K562 (cell line): ENCODE measurements around the gene NDST3. TPM values are rescaled to one million over a fixed set of nuclear protein-coding genes. Genes with fewer than 3 reads are reported as not detected.
A peak's percentile ranks its signal among the peaks of the same experiment; 100 is the strongest.

Experiments
- BHLHE40 ChIP-seq: IDR thresholded peaks from 2 replicates; pipeline ENCODE4 v1.6.1; 2011; ENCODE audit warnings: low read length, improper control_type of control experiment
- DMBX1 ChIP-seq: fragments of 250-450 bp; sonication (Bioruptor Pico); IDR thresholded peaks from 2 replicates; pipeline ENCODE4 v1.8.0; 2022; ENCODE audit warnings: inconsistent platforms, mild to moderate bottlenecking, moderate library complexity, borderline replicate concordance
- E4F1 ChIP-seq: fragments of 250-450 bp; sonication (Bioruptor Pico); IDR thresholded peaks from 2 replicates; pipeline ENCODE4 v1.5.0; 2021; ENCODE audit warnings: mild to moderate bottlenecking, borderline replicate concordance
- EHMT2 ChIP-seq: fragments of 450-650 bp; IDR thresholded peaks from 2 replicates; pipeline ENCODE4 v1.6.1; 2018; ENCODE audit warnings: antibody characterized with exemption
- EZH2 ChIP-seq: IDR thresholded peaks from 2 replicates; pipeline ENCODE4 v1.6.1; 2012; ENCODE audit warnings: low read depth, mild to moderate bottlenecking, inconsistent platforms, low read length, borderline replicate concordance
- GABPB1 ChIP-seq: sonication (generic); formaldehyde crosslinking; IDR thresholded peaks from 2 replicates; pipeline ENCODE4 v1.8.0; 2022; ENCODE audit warnings: mild to moderate bottlenecking, missing genetic modification reagents
- GTF2E2 ChIP-seq: fragments of 200-800 bp; sonication (Bioruptor generic); IDR thresholded peaks from 2 replicates; pipeline ENCODE4 v1.6.1; 2016; ENCODE audit warnings: missing genetic modification characterization, missing compliant biosample characterization
- HBP1 ChIP-seq: fragments of 450-650 bp; formaldehyde crosslinking; IDR thresholded peaks from 2 replicates; pipeline ENCODE4 v1.4.0; 2022; ENCODE audit warnings: missing genetic modification characterization
- HDAC3 ChIP-seq: fragments of 450-650 bp; IDR thresholded peaks from 2 replicates; pipeline ENCODE4 v1.6.1; 2018; ENCODE audit warnings: borderline replicate concordance, mild to moderate bottlenecking, moderate library complexity; ENCODE audit not compliant: partially characterized antibody
- JUN ChIP-seq, 2 experiments: sonication (generic) in 1 of 2; formaldehyde crosslinking in 1 of 2; IDR thresholded peaks; 2 replicates each; pipeline versions ENCODE4 v1.6.1 to v1.8.0; 2012 to 2022; ENCODE audit warnings: borderline replicate concordance in 2 of 2, mild to moderate bottlenecking in 2 of 2, improper control_type of control experiment in 1 of 2, low read depth in 1 of 2, low read length in 1 of 2, missing genetic modification reagents in 1 of 2
- NCOR1 ChIP-seq: fragments of 450-650 bp; IDR thresholded peaks from 2 replicates; pipeline ENCODE4 v1.6.1; 2016; ENCODE audit warnings: mild to moderate bottlenecking, moderate library complexity
- NR3C1 ChIP-seq: sonication (generic); formaldehyde crosslinking; IDR thresholded peaks from 2 replicates; pipeline ENCODE4 v1.8.1; 2022; ENCODE audit warnings: missing genetic modification reagents
- TEAD4 ChIP-seq, 2 experiments: sonication (generic) in 1 of 2; formaldehyde crosslinking in 1 of 2; IDR thresholded peaks; 2 replicates each; pipeline versions ENCODE4 v1.6.1 to v1.8.0; 2012 to 2022; ENCODE audit warnings: borderline replicate concordance in 1 of 2, inconsistent platforms in 1 of 2, low read length in 1 of 2, mild to moderate bottlenecking in 1 of 2, missing genetic modification reagents in 1 of 2
- YY1 ChIP-seq, 3 experiments: IDR thresholded peaks; 2 replicates each; pipeline ENCODE4 v1.6.1; 2011; ENCODE audit warnings: low read length in 2 of 3, mild to moderate bottlenecking in 2 of 3, moderate library complexity in 2 of 3, borderline replicate concordance in 1 of 3, control low read depth in 1 of 3, low read depth in 1 of 3; ENCODE audit not compliant: insufficient read depth in 3 of 3, insufficient replicate concordance in 2 of 3, control insufficient read depth in 1 of 3, insufficient read length in 1 of 3; ENCODE audit errors: extremely low read depth in 1 of 3
- ZBED1 ChIP-seq: IDR thresholded peaks from 2 replicates; pipeline ENCODE4 v1.6.1; 2014
- ZFPM2 ChIP-seq: fragments of 250-450 bp; sonication (Bioruptor Pico); IDR thresholded peaks from 2 replicates; pipeline ENCODE4 v1.5.1; 2022; ENCODE audit warnings: mild to moderate bottlenecking
- polyA plus RNA-seq, 8 experiments: library from polyadenylated mRNA; depleted of rRNA in 4 of 8; stranded (reverse) in 5 of 8; unstranded in 3 of 8; fragments of >200 nt; fragmentation: Nextera tagmentation in 2 of 8; fragmentation: Illumina TruSeq in 1 of 8; extraction: Ambion mirVana in 2 of 8; extraction: Trizol in 1 of 8; gene quantifications; 2 replicates each; pipeline versions ENCODE4 v1.2.1 to v1.2.3, GENCODE V29; 2011 to 2014; ENCODE audit warnings: inconsistent platforms in 1 of 8, missing spikeins in 1 of 8
- total RNA-seq, 7 experiments: library from RNA; depleted of rRNA in 6 of 7; stranded (reverse); fragments of >200 nt in 6 of 7; fragmentation: Illumina TruSeq in 2 of 7; extraction: Trizol in 2 of 7; gene quantifications; 2 replicates each; pipeline versions ENCODE4 v1.2.1 to v1.2.3, GENCODE V29; 2011 to 2021; ENCODE audit warnings: low replicate concordance in 1 of 7
- TF ChIP-seq, protein P1 (sequence below): fragments of 450-650 bp; formaldehyde crosslinking; IDR thresholded peaks from 2 replicates; pipeline ENCODE4 v1.4.0; 2022; ENCODE audit warnings: missing genetic modification characterization

NDST3 gene
- total and polyA plus RNA-seq, 9 of the 15 experiments (the other 6 are each of a cell fraction or from before 2014, with no cell fraction given), result not detected

- TF ChIP-seq JUN (IDR thresholded peaks at IDR 0.05; ENCODE audit: borderline replicate concordance, low read depth, low read length), result no peak
- no peak for TF ChIP-seq JUN (CRISPR knock-in tag; IDR thresholded peaks at IDR 0.05; ENCODE audit: borderline replicate concordance)
- TF ChIP-seq HBP1 (CRISPR knock-in tag), result 0 out of 2 replicates have a peak, but pooled peaks have one; percentile 19
- no peak for TF ChIP-seq ZFPM2 (CRISPR knock-in tag)
- no peak for TF ChIP-seq EZH2
- TF ChIP-seq TEAD4 (IDR thresholded peaks at IDR 0.05; ENCODE audit: low read length), result 0 out of 2 replicates have a peak, but pooled peaks have one; percentile 6
- no peak for TF ChIP-seq TEAD4 (CRISPR knock-in tag; IDR thresholded peaks at IDR 0.05; ENCODE audit: borderline replicate concordance)
- TF ChIP-seq, protein P1, sequence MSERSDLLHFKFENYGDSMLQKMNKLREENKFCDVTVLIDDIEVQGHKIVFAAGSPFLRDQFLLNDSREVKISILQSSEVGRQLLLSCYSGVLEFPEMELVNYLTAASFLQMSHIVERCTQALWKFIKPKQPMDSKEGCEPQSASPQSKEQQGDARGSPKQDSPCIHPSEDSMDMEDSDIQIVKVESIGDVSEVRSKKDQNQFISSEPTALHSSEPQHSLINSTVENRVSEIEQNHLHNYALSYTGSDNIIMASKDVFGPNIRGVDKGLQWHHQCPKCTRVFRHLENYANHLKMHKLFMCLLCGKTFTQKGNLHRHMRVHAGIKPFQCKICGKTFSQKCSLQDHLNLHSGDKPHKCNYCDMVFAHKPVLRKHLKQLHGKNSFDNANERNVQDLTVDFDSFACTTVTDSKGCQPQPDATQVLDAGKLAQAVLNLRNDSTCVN (CRISPR knock-in tag), result 0 out of 2 replicates have a peak, but pooled peaks have one; percentile 8
- no peak for TF ChIP-seq ZBED1
- TF ChIP-seq DMBX1 (CRISPR knock-in tag), result no peak
- TF ChIP-seq GTF2E2, result no peak
- 0 out of 2 replicates have a peak, but pooled peaks have one; percentile 16 for TF ChIP-seq GABPB1
- TF ChIP-seq E4F1 (CRISPR knock-in tag), result no peak
- TF ChIP-seq YY1 (IDR thresholded peaks at IDR 0.05; ENCODE audit: borderline replicate concordance in 1 of 3, control insufficient read depth in 1 of 3, extremely low read depth in 1 of 3, insufficient read depth in 3 of 3, insufficient read length in 1 of 3, insufficient replicate concordance in 2 of 3, low read depth in 1 of 3, low read length in 2 of 3), result no peak
- TF ChIP-seq EHMT2, result no peak
- no peak for TF ChIP-seq BHLHE40
- TF ChIP-seq NCOR1, result no peak
- TF ChIP-seq NR3C1 (CRISPR knock-in tag), result no peak
- no peak for TF ChIP-seq HDAC3
These were observed 246.4 kb downstream of the NDST3 start (continued) for GRCh38 chr4:118280501-118281218.
